Measurements from ENCODE around the gene IGF1R.

The IGF1R gene

GRCh38 chr15:98898122-98898521 is 249.8 kb downstream of the IGF1R start:
- no peaks in the 10 kb centered on the region for H3K4me1 ChIP-seq (ENCODE audit: control insufficient read depth, insufficient read depth, low read length, poor library complexity, severe bottlenecking)
- H3K27me3 ChIP-seq (replicated peaks; ENCODE audit: control insufficient read depth, insufficient read depth, low read length, poor library complexity, severe bottlenecking): no peaks in the 10 kb centered on the region
- DNase-seq: no peak
- no peaks in the 10 kb centered on the region for H3K9me3 ChIP-seq (ENCODE audit: control insufficient read depth, low read length)
- peaks cover 3% of the 10 kb centered on the region for H3K36me3 ChIP-seq (ENCODE audit: control insufficient read depth, insufficient read depth, low read length)
- H3K27ac ChIP-seq (ENCODE audit: insufficient read depth, low read length, poor library complexity, severe bottlenecking): no peak overlapping the region
- no peak overlapping the region for H3K4me3 ChIP-seq (ENCODE audit: insufficient read depth, low read depth, low read length, poor library complexity, severe bottlenecking)

DNA sequence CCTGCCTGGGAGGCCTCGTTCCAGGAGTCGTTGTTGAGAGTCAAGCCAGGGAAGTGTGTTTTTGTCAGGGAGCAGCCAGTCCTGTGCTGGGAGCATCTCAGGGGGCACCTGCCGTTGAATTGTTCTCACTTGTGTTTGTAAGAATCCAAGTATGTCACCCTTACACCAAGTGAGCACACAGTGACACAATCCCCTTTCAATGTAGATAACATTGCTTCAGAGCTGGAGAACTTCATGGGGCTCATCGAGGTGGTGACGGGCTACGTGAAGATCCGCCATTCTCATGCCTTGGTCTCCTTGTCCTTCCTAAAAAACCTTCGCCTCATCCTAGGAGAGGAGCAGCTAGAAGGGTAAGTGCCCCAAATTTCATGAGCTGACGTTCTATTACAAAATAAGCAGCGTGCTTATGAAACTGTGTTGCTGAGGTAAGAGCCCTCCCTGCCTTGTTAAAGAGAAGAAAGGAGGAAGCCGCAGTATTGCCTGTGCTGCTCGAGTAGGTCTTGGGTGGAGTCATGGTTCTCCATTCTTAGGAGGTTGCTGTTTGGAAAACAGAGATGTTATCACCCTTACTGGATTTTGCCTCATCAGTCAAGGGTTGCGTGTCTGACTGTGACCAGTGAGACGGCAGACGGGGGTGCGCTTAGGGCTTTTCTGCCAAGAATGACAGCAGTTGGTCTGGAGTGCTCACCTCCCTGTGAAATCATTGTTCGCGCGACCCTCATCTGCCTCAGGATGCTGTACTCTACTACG is 251.1 kb downstream of the IGF1R start:
- Histone ChIP-seq H3K27me3 (replicated peaks; ENCODE audit: control insufficient read depth, insufficient read depth, low read length, poor library complexity, severe bottlenecking) (no peaks in the 10 kb centered on the region), H3K4me3 (ENCODE audit: insufficient read depth, low read depth, low read length, poor library complexity, severe bottlenecking) (no peak overlapping the region), H3K9me3 (ENCODE audit: control insufficient read depth, low read length) (no peaks in the 10 kb centered on the region), H3K27ac (ENCODE audit: insufficient read depth, low read length, poor library complexity, severe bottlenecking) (no peak overlapping the region), H3K4me1 (ENCODE audit: control insufficient read depth, insufficient read depth, low read length, poor library complexity, severe bottlenecking) (no peaks in the 10 kb centered on the region), H3K36me3 (ENCODE audit: control insufficient read depth, insufficient read depth, low read length) (peaks cover 3% of the 10 kb centered on the region)
- DNase-seq: no peak

GRCh38 chr15:98900356-98900755 is 252.0 kb downstream of the IGF1R start:
- peaks cover 3% of the 10 kb centered on the region for H3K36me3 ChIP-seq (ENCODE audit: control insufficient read depth, insufficient read depth, low read length)
- no peak overlapping the region for H3K27ac ChIP-seq (ENCODE audit: insufficient read depth, low read length, poor library complexity, severe bottlenecking)
- H3K9me3 ChIP-seq (ENCODE audit: control insufficient read depth, low read length): no peaks in the 10 kb centered on the region
- H3K4me1 ChIP-seq (ENCODE audit: control insufficient read depth, insufficient read depth, low read length, poor library complexity, severe bottlenecking): no peaks in the 10 kb centered on the region
- no peak for DNase-seq
- no peak overlapping the region for H3K4me3 ChIP-seq (ENCODE audit: insufficient read depth, low read depth, low read length, poor library complexity, severe bottlenecking)
- no peaks in the 10 kb centered on the region for H3K27me3 ChIP-seq (replicated peaks; ENCODE audit: control insufficient read depth, insufficient read depth, low read length, poor library complexity, severe bottlenecking)

DNA sequence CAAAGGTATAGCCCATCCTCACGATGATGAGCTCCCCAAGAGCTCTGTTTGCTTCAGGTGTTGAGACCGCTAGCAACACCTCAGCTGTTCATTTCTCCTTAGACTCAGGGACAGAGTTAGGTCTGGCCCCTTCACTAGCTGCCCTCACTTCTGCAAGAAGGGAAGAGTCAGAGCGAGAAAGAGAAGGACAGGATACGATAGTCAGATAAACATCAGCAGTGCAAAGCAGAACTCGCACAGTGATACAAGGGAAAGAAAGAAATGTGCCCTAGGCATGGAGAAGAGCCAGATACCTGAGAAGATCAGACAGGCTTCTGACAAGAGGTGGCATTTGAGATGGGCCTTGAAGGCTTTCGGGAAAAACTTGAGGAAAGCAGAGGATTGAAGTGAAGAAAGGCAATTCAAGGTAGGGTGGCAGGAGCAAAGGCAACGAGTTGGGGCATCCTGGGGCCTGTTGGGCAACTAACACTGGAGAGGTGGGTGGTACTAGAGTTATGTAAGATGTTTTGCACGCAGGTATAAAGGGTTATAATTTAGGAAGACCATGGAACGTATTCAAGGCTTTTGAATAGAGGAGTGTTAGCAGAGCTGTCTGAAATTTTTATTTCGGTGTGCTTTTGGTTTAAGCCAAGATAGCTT is 253.2 kb downstream of the IGF1R start:
- H3K27me3 ChIP-seq (replicated peaks; ENCODE audit: control insufficient read depth, insufficient read depth, low read length, poor library complexity, severe bottlenecking): no peaks in the 10 kb centered on the region
- no peak overlapping the region for H3K4me3 ChIP-seq (ENCODE audit: insufficient read depth, low read depth, low read length, poor library complexity, severe bottlenecking)
- no peak overlapping the region for H3K27ac ChIP-seq (ENCODE audit: insufficient read depth, low read length, poor library complexity, severe bottlenecking)
- H3K9me3 ChIP-seq (ENCODE audit: control insufficient read depth, low read length): no peaks in the 10 kb centered on the region
- no peaks in the 10 kb centered on the region for H3K4me1 ChIP-seq (ENCODE audit: control insufficient read depth, insufficient read depth, low read length, poor library complexity, severe bottlenecking)
- DNase-seq: no peak
- peaks cover 3% of the 10 kb centered on the region for H3K36me3 ChIP-seq (ENCODE audit: control insufficient read depth, insufficient read depth, low read length)

- Histone ChIP-seq H3K36me3 (ENCODE audit: control insufficient read depth, insufficient read depth, low read length) (peaks cover 3% of the 10 kb centered on the region), H3K4me3 (ENCODE audit: insufficient read depth, low read depth, low read length, poor library complexity, severe bottlenecking) (no peak overlapping the region), H3K9me3 (ENCODE audit: control insufficient read depth, low read length) (no peaks in the 10 kb centered on the region), H3K27ac (ENCODE audit: insufficient read depth, low read length, poor library complexity, severe bottlenecking) (no peak overlapping the region), H3K4me1 (ENCODE audit: control insufficient read depth, insufficient read depth, low read length, poor library complexity, severe bottlenecking) (no peaks in the 10 kb centered on the region), H3K27me3 (replicated peaks; ENCODE audit: control insufficient read depth, insufficient read depth, low read length, poor library complexity, severe bottlenecking) (no peaks in the 10 kb centered on the region)
- no peak for DNase-seq
These were observed 254.6 kb downstream of the IGF1R start for GRCh38 chr15:98902931-98903330.

DNA sequence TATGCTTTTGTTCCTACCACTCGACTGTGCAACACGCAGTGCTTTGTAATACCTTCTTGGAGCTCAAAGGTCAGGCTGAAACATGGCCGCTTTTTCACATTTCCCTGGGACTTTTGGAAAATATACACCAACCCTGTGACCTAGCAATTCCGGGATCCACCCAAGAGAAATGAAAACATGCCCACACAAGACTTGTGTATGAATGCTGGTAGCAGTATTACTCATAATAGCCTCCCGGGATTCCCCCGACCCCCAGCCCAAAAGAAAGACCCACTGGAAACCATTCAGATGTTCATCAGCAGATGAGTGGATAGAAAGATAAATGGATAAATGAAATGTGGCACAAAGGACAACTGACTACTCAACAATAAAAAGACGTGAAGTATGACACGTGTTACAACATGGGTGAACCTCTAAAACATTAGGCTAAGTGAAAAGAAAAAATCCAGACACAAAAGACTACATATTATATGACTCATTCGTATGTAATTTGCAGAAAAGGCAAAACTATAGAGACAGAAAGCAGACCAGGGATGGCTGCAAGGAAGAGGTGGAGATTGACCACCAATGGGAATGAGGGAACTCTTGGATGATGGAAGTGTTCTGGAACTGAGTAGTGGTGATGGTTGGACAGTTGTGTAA is 255.2 kb downstream of the IGF1R start:
- no peak for DNase-seq
- Histone ChIP-seq H3K4me1 (ENCODE audit: control insufficient read depth, insufficient read depth, low read length, poor library complexity, severe bottlenecking) (no peaks in the 10 kb centered on the region), H3K27ac (ENCODE audit: insufficient read depth, low read length, poor library complexity, severe bottlenecking) (no peak overlapping the region), H3K9me3 (ENCODE audit: control insufficient read depth, low read length) (no peaks in the 10 kb centered on the region), H3K27me3 (replicated peaks; ENCODE audit: control insufficient read depth, insufficient read depth, low read length, poor library complexity, severe bottlenecking) (no peaks in the 10 kb centered on the region), H3K36me3 (ENCODE audit: control insufficient read depth, insufficient read depth, low read length) (peaks cover 3% of the 10 kb centered on the region), H3K4me3 (ENCODE audit: insufficient read depth, low read depth, low read length, poor library complexity, severe bottlenecking) (no peak overlapping the region)

DNA sequence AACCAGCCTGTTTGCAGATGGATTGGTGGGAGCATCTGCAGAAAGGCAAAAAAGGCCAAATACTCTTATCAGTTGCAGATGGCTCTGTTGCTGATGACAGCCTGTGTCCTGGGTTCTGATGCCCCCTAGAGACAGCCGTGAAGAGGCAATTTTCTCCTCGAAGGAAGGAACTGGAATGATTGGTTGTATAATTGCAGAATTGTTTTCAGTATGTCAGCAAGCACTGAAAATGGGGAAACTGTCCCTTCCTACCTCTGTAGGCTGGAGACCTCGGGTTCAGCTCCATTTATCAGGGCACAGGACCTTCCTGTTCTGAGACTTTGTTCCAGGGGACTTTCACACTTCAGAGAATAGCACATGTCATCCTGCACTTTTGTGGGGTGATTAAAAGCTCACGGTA is 256.2 kb downstream of the IGF1R start:
- H3K9me3 ChIP-seq (ENCODE audit: control insufficient read depth, low read length): no peaks in the 10 kb centered on the region
- H3K27me3 ChIP-seq (replicated peaks; ENCODE audit: control insufficient read depth, insufficient read depth, low read length, poor library complexity, severe bottlenecking): no peaks in the 10 kb centered on the region
- no peak overlapping the region for H3K27ac ChIP-seq (ENCODE audit: insufficient read depth, low read length, poor library complexity, severe bottlenecking)
- peaks cover 3% of the 10 kb centered on the region for H3K36me3 ChIP-seq (ENCODE audit: control insufficient read depth, insufficient read depth, low read length)
- no peak overlapping the region for H3K4me3 ChIP-seq (ENCODE audit: insufficient read depth, low read depth, low read length, poor library complexity, severe bottlenecking)
- H3K4me1 ChIP-seq (ENCODE audit: control insufficient read depth, insufficient read depth, low read length, poor library complexity, severe bottlenecking): no peaks in the 10 kb centered on the region
- no peak for DNase-seq

DNA sequence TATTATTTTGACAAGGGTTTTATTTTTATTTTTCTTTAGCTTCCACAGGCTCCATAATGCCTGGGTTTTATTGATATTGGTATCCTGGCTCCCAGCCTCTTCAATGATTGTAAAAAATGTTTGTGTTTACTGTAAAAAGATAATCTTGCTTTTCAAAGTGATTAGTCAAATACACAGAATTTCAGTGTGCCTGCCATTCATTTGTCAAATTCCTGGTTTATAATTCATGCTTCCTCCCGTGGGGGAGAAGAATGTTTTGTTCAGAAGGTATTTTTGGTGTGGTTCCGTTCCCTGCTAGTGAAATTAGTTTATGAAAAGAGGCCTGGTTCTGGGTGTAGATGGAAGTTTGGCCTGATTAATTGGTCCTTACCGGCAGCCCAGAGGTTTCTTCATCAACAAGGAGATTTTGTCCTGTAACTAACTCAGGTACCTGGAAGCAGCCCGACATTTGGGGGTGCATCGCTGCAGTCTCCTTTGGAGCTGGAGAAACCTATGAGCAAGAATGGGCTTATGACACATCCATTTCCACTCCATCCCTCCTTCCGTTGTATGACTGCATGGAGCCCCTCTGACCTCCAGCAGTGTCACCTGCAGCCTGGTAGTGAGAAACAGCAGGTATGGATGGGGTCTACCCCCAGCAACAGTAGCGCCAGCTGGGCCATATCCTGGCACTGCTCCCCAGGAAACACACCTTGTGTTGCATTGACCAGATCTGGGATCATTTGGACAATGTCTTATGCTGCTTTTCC is 257.8 kb downstream of the IGF1R start:
- H3K27me3 ChIP-seq (replicated peaks; ENCODE audit: control insufficient read depth, insufficient read depth, low read length, poor library complexity, severe bottlenecking): no peaks in the 10 kb centered on the region
- no peaks in the 10 kb centered on the region for H3K9me3 ChIP-seq (ENCODE audit: control insufficient read depth, low read length)
- peaks cover 3% of the 10 kb centered on the region for H3K36me3 ChIP-seq (ENCODE audit: control insufficient read depth, insufficient read depth, low read length)
- H3K27ac ChIP-seq (ENCODE audit: insufficient read depth, low read length, poor library complexity, severe bottlenecking): no peak overlapping the region
- DNase-seq: no peak
- H3K4me3 ChIP-seq (ENCODE audit: insufficient read depth, low read depth, low read length, poor library complexity, severe bottlenecking): no peak overlapping the region
- H3K4me1 ChIP-seq (ENCODE audit: control insufficient read depth, insufficient read depth, low read length, poor library complexity, severe bottlenecking): no peaks in the 10 kb centered on the region

DNA sequence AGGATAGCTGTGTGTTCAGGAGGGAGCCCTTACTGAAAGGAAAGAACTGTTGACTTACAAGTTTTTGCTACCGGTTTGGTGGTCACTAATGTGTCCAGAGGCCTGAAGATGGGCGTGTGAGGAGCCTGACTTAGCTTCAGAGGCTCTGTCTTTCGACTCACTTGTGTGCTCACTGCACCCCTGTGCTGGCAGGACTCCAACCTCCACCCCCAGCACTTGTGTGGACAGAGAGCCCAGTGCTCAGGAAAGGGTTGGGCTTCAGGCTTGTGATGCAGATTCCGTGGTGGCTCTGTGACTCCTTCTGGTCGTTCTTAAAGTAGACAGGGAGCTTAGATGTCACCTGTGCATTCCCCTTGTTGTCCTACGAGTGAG is 258.4 kb downstream of the IGF1R start:
- no peaks in the 10 kb centered on the region for H3K4me1 ChIP-seq (ENCODE audit: control insufficient read depth, insufficient read depth, low read length, poor library complexity, severe bottlenecking)
- no peaks in the 10 kb centered on the region for H3K36me3 ChIP-seq (ENCODE audit: control insufficient read depth, insufficient read depth, low read length)
- no peak for DNase-seq
- H3K27me3 ChIP-seq (replicated peaks; ENCODE audit: control insufficient read depth, insufficient read depth, low read length, poor library complexity, severe bottlenecking): no peaks in the 10 kb centered on the region
- no peak overlapping the region for H3K4me3 ChIP-seq (ENCODE audit: insufficient read depth, low read depth, low read length, poor library complexity, severe bottlenecking)
- no peaks in the 10 kb centered on the region for H3K9me3 ChIP-seq (ENCODE audit: control insufficient read depth, low read length)
- no peak overlapping the region for H3K27ac ChIP-seq (ENCODE audit: insufficient read depth, low read length, poor library complexity, severe bottlenecking)

All from effector memory CD4-positive, alpha-beta T cell (primary cell).